SHP77 treated with DMSO at 0.1 percent for 48 hours (cell line): ENCODE measurements around the gene SNTB2.
A peak's percentile ranks its signal among the peaks of the same experiment; 100 is the strongest.

Source experiments
- DNase-seq: peaks from one replicate; lab custom pipeline; 2025; lab: John Stamatoyannopoulos, UW

SNTB2 gene

GRCh38 chr16:69180011-69180338, 7.0 kb upstream of the SNTB2 start:
- DNase-seq, result no peak

GRCh38 chr16:69182730-69183416, 4.1 kb upstream of the SNTB2 start:
- peak; percentile 56 for DNase-seq

- DNase-seq, result peak; percentile 9
These were observed 677 bp downstream of the SNTB2 start for GRCh38 chr16:69187446-69188235.

GRCh38 chr16:69188236-69188549, 1.2 kb downstream of the SNTB2 start:
- DNase-seq, result no peak

GRCh38 chr16:69188716-69189115, 1.8 kb downstream of the SNTB2 start:
- DNase-seq, result no peak

GRCh38 chr16:69190046-69190588, 3.2 kb downstream of the SNTB2 start:
- no peak for DNase-seq

- DNase-seq, result no peak
These were observed 3.6 kb downstream of the SNTB2 start for GRCh38 chr16:69190598-69190997.

GRCh38 chr16:69191136-69191535, 4.2 kb downstream of the SNTB2 start:
- DNase-seq, result no peak

- DNase-seq, result no peak
These were observed 6.9 kb downstream of the SNTB2 start for GRCh38 chr16:69193855-69194254.

GRCh38 chr16:69194488-69194887, 7.5 kb downstream of the SNTB2 start:
- no peak for DNase-seq

- no peak for DNase-seq
These were observed 8.5 kb downstream of the SNTB2 start for GRCh38 chr16:69195369-69196029.

GRCh38 chr16:69197573-69197972, 10.6 kb downstream of the SNTB2 start:
- no peak for DNase-seq

- DNase-seq, result no peak
These were observed 12.4 kb downstream of the SNTB2 start for GRCh38 chr16:69199382-69199781.

- DNase-seq, result no peak
These were observed 14.3 kb downstream of the SNTB2 start for GRCh38 chr16:69201291-69201690.

GRCh38 chr16:69201787-69202186, 14.8 kb downstream of the SNTB2 start:
- DNase-seq, result no peak

GRCh38 chr16:69204172-69204571, 17.2 kb downstream of the SNTB2 start:
- DNase-seq, result no peak

- no peak for DNase-seq
These were observed 22.8 kb downstream of the SNTB2 start for GRCh38 chr16:69209735-69210134.

GRCh38 chr16:69217433-69217832, 30.5 kb downstream of the SNTB2 start:
- DNase-seq, result no peak

GRCh38 chr16:69219279-69219678, 32.3 kb downstream of the SNTB2 start:
- no peak for DNase-seq

GRCh38 chr16:69223882-69224281, 36.9 kb downstream of the SNTB2 start:
- no peak for DNase-seq

GRCh38 chr16:69225121-69225520, 38.2 kb downstream of the SNTB2 start:
- DNase-seq, result no peak

GRCh38 chr16:69233124-69233523, 46.2 kb downstream of the SNTB2 start:
- no peak for DNase-seq

GRCh38 chr16:69234460-69234859, 47.5 kb downstream of the SNTB2 start:
- no peak for DNase-seq
